ENCODE measurements around the gene ASH1L.
"Not testable (repeated sequence)": the region's sequence is repeated elsewhere in the genome, so short reads cannot be mapped to it uniquely, and the experiment has no call there.

ASH1L gene

DNA sequence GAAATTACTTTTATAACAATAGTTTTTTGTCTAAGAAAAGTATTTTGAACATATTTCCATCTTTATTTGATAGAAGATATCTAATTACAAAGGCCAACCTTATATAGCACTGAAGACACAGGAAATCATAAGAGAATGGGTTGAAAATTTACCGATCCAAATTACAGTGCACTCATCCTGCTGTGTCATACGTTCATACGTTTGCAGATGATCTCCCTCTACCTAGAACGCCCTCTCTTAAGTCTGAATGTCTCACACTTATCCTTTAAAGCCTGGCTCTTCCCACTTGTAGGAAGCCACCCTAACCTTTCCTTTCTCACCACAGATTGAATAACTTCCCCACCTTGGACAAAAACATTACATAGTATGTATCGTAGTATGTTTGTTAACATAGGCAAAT is 9.3 kb downstream of the ASH1L start:
- no peak for DNase-seq

DNA sequence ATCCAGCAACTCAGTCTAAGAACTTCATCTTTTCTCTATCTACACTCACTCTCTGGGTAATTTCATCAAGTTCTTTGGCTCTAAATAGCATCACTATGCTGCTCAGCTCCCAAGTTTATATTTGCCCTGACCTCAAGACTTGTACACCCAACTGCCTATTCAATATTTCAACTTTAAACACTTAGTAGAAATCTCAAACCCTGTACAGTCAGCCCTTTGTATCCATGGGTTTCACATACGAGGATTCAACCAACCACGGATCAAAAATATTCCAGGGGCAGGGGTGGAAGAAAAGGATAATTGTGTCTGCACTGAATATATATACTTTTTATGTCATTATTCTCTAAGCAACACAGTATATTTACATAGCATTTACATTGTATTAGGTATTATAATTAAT is 13.9 kb downstream of the ASH1L start:
- no peak for DNase-seq

DNA sequence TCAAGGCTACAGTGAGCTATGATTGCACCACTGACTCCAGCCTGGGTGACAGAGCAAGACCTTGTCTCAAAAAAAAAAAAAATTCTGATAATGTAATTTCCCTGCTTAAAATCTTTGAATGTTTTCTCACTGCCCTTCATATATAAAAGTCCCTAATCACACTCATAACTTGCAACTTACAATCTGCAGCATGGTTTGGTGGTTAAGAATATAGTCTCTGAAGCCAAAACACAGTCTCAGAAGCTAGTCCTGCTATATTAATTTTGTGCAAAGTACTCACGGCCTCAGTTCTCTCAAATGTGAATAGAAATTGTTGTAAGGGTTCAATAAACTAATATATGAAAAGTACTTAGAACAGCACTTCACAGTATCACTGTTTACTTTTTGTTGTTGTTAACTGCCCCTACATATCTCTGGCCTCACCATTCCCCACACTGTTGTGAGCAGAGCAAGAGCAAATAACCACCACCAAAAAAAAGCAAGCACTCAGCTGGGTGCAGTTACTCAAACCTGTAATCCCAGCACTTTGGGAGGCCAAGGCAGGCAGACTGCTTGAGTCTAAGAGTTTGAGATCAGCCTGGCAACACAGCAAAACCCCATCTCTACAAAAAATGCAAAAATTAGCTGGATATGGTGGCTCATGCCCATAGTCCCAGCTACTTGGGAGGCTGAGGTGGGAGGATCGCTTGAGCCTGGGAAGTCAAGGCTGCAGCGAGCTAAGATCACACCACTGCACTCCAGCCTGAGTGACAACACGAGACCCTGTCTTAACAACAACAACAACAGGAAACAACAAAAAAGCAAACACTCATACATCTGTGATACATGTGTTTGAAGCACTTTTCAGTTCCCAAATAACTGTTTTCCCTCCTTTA is 22.4 kb downstream of the ASH1L start:
- no peak for DNase-seq

DNA sequence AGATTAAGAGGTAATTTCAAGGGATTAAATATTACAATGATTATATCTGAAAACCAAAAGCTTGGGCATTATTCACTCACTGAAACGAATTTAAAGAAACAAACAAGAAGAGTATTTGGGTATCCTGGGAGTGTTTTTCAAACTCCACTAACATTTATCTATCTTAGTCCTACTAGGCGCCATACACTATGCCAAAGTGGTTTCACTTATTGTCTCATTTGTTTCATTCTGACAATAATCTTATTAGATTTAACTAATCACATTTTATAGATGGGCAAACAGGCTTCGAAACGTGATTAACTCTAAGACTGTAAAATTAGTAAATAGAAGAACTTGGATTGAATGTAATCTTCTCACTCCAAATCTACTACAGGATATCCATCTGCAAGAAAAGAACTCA is 25.4 kb downstream of the ASH1L start:
- DNase-seq = no peak

DNA sequence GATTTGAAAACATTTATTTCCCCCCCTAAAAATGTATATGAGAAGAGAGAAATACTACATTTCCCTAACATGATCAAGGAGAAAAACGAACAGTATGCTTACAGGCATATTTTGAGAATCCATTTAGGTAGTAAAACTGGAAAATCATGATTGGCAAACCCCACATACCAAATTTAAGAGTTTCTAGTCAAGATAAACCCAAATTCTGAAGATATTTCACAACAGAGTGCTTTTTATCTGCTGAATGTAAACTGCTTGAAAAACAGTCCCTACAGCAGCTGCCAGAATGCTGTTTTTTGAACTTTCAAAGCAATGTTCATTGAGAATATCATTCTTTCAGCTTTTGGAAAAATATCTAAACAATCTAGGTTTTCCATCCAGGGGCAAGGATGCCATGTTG is 31.0 kb downstream of the ASH1L start:
- no peak for DNase-seq

DNA sequence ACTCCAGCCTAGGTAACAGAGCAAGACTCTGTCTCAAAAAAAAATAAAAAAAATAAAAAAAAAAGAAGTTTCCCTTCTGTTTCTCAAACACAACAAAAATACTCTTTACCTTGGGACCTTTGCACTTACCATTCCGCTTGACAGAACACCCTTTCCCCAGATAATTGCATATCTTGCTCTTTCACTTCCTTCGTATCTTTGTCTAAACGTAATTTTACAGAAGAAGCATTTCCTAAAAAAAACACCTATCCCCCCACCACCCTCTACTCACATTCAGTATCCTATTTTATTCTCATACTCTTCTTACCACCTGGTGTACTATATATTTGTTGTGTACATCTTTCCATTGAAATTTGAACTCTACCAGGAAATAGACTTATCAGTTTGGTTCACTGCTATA is 32.7 kb downstream of the ASH1L start:
- DNase-seq = no peak

DNA sequence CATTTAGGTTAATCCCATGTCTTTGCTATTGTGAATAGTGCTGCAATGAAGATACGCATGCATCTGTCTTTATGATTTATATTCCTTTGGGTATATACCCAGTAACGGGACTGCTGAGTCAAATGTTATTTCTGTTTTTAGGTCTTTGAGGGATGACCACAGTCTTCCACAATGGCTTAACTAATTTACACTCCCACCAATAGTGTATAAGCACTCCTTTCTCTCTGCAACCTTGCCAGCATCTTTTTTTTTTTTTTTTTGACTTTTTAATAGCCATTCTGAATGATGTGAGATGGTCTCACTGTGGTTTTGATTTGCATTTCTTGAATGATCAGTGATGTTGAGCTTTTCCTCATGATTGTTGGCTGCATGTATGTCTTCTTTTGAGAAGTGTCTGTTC is 33.5 kb downstream of the ASH1L start:
- DNase-seq = no peak

DNA sequence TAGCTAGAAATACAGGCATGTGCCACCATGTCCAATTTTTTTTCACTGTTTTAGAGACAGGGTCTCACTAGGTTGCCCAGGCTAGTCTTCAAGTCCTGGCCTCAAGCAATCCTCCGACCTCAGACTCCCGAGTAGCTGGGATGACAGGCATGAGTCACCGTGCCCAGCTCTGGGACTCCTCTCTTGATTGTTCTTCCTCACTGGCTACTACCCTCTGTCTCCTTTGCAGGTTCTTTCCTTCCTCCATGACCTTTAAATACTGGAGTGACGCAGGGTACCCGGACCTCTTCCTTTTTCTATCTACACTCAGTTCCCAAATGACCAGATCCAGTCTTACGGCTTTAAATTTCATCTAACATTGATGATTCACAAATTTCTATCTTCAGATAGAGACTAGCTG is 34.9 kb downstream of the ASH1L start:
- DNase-seq = no peak

DNA sequence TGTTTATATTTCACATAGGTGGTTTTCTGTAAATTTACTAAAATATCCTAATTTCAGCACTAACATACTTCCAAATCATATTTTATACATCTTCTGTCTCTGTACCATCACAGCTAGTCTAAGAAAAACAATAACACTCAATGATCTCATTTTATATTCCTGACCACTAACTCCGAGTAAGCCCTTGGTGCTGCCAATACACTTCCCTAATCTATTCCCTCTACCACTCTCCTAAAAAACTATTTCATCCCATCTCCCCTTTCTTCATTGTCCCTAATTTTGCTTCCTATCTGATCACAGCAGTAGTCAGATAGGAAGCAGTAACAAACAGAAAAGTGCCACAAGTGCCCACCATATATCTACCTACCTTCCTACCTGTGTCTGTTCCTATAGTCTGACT is 36.2 kb downstream of the ASH1L start:
- DNase-seq = no peak

DNA sequence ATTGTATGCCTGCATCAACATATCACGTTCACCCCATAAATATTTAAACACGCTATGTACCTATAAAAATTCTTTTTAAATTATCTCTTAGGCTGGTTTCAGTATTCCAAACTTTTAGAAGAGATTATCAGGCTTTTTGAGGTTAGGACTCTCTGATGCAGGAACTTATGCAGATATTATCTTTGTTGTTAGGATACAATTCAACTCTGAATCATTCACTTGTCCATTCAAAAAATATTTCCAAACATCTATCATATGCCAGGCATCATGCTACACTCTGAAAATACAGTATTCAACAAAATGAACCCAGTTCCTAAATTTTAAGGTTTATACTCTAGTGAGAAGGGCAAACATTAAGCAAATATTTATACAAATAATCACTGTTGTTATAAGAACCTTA is 40.5 kb downstream of the ASH1L start:
- DNase-seq = no peak

DNA sequence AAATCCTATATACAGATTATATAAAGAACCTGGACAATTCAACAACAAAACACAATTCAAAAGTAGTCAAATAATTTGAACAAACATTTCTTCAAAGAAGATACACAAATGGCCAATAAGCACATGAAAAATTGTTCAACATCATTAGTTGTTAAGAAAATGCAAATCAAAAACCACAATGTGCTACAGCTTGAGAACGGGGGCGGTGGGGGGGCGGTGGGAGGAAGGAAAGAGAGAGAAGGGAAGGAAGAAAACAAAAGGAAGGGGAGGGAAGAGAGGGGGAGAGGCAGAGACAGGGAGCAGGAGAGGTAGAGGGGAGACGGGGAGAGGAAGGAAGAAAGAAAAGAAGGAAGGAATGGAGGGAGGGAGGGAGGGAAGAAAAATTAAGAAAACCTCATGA is 44.1 kb downstream of the ASH1L start:
- no peak for DNase-seq

DNA sequence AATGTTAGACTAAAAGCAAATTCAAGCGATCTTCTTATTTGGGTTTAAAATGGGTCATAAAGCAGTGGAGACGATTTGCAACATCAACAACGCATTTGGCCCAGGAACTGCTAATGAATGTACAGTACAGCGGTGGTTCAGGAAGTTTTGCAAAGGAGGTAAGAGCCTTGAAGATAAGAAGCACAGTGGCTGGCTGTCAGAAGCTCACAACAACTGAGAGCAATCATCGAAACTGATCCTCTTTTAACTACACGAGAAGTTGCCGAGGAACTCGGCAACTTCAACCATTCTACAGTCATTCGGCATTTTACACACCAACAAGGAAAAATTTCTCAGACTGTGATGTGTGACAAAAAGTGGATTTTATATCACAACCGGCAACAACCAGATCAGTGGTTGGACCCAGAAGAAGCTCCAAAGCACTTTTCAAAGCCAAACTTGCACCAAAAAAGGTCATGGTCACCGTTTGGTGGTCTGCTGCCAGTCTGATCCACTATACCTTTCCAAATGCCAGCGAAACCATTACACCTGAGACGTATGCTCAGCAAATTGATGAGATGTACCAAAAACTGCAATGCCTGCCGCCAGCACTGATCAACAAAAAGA is 47.9 kb downstream of the ASH1L start:
- DNase-seq = no peak

DNA sequence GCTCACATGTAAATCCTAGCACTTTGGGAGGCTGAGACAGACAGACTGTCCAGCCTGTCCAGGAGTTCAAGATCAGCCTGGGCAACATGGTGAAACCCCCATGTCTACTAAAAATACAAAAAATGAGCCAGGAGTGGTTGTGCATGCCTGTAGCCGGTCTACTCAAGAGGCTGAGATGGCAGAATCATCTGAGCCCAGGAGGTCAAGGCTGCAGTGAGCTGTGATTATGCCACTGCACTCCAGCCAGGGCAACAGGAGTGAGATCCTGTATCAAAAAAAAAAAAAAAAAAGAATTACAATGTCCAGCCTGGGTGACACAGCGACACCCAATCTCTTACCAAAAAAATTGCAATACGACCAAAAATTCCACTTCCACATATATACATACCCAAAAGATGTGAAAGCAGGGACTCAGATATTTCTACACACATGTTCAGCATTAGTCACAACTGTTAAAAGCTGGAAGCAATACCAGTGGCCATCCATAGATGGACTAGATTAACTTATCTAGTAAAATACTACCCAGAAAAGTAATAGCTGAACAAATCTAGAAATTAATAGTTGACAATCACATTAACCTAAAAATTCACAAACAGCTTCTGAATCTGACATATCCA is 49.2 kb downstream of the ASH1L start:
- no peak for DNase-seq

DNA sequence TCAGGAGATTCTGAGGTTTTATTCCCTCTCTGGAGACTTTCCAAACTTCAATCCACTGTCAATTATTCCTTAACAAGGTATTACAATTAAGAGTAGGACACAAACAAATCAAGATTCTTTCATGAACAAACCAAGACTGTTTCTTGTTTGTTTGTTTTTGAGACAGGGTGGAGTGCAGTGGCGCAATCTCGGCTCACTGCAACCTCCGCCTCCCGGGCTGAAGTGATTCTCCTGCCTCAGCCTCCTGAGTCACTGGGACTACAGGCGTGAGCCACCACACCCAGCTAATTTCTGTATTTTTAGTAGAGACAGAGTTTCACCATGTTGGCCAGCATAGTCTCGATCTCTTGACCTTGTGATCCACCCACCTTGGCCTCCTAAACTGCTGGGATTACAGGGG is 51.2 kb downstream of the ASH1L start:
- DNase-seq = not testable (repeated sequence)

DNA sequence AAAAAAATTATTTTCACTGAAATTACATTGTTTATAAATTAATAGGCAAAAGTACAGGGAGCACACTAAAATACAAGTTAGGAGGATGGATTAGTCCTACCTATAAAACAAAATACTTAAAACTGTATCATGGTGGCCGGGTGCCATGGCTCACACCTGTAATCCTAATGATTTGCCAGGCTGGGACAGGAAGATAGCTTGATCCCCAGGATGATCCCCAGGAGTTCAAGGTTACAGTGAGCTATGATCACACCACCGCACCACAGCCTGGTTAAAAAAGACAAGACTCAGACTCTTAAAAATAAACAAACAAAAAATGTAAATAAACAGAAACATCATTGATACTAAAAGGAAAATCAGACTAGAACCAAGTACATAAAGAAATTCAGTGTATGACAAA is 53.5 kb downstream of the ASH1L start:
- no peak for DNase-seq

DNA sequence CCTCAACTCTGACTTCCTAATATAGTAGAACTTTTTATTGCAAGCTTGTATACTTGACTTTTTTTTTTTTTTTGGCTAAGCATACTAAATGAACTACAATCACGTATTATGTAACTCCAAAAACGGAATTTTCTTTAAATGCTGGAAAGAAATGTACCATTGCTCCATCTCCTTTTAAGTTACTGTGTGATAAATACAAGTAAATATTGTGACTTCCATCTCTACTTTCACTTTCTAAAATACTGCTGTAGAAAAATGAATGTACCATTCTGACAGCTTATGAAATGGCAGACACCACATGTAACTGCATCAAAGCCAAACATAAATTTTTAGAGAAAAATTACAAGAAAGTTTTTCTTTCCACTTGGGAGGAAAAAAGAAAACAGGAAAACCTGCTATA is 54.7 kb downstream of the ASH1L start:
- DNase-seq = no peak

DNA sequence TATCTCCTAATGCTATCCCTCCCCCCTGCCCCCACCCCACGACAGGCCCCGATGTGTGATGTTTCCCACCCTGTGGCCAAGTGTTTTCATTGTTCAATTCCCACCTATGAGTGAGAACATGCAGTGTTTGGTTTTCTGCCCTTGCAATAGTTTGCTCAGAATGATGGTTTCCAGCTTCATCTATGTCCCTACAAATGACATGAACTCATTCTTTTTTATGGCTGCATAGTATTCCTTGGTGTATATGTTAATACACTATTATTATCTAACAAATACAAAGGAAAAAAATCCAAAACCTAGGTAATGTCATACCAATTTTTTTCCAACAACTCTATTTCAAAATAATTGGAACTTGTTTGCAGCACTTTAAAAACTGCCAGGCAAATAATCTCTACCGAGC is 56.6 kb downstream of the ASH1L start:
- DNase-seq = not testable (repeated sequence)

DNA sequence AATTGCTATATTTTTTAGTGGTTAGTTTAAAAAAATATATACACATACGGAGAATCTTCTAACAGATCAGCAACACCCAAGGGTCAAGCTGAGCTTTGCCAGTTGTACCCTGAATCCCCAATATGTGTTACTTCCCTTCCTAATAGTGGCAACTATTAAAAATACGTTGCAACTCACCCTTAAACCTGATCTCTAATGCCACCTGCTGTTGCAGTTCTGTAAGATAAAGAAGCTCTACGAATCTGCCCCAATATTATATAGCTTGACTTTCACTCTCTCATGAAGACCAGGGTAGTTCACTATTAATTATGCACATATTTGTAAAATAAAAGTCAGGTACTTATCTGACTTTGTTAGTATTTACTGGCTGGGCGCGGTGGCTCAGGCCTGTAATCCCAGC is 58.4 kb downstream of the ASH1L start:
- DNase-seq = no peak

DNA sequence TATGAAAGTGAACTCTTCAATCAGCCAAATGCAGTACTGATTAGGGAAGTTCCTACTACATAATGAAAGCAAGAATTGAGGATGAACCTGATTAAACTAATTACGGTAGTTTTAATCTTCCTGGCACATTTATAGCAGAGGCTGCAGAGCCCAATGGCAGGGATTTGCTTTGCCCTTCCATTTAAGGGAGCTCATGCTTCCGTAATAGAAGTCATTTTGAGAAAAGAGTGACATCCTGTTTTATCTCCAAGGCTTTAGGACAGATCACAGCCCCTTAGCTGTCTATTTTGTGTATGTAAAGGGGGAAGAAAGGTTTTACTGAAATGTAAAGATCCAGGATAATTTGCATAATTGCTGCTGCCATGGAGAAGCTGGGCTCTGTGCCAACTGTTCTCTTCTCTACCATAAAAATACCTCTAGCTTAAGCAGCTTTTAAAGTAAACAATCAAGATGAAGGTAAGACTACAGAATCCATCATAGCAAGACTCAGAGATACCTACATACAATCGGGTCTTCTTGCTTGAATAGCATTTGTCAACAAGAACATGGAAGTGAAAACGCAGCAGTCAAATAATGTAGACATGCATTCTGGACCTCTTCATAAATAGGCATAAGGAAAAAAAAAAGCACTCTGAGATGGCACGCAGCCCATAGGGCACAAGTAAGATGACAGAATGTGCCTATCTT is 62.5 kb downstream of the ASH1L start:
- DNase-seq = no peak

DNA sequence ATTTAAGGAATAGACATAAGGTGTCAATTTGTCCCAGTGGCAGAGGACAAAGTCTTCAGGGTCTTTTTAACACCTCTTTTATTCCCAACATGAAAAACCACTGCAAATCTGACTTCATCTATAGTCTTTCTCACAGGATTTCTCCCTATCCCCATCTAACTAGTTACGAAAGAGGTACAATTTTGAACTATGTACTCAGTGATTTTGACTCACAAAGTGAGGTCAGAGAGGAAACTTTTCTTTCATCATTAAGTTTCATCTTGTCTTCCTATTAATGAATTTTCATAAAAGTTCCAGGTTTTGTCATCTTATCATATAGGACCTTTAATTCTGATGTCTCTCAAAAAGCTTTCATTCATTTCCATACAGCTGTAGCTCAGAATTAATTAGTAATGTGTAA is 63.3 kb downstream of the ASH1L start:
- DNase-seq = no peak

DNA sequence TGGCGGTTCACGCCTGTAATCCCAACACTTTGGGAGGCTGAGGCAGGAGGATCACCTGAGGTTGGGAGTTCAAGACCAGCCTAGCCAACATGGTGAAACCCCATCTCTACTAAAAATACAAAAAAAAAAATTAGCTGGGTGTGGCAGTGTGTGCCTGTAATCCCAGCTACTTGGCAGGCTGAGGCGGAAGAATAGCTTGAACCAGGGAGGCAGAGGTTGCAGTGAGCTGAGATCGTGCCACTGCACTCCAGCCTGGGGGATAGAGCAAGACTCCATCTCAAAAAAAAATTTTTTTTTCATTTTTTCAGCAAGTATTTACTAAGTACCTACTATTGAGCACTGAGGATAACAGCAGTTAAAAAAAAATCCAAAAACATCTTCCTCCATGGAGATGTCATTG is 69.0 kb downstream of the ASH1L start:
- not testable (repeated sequence) for DNase-seq

DNA sequence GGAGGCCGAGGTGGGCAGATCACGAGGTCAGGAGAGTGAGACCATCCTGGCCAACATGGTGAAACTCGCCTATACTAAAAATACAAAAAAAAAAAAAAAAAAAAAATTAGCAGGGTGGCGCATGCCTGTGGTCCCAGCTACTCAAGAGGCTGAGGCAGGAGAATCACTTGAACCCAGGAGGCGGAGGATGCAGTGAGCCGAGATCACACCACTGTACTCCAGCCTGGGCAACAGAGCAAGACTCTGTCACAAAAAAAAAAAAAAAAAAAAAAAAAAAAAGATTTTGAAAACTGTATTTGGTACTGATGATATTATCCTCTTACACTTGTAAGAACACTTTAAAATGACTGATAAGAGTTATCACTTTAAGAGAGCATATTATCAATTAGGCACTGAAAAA is 74.2 kb downstream of the ASH1L start:
- DNase-seq = not testable (repeated sequence)

DNA sequence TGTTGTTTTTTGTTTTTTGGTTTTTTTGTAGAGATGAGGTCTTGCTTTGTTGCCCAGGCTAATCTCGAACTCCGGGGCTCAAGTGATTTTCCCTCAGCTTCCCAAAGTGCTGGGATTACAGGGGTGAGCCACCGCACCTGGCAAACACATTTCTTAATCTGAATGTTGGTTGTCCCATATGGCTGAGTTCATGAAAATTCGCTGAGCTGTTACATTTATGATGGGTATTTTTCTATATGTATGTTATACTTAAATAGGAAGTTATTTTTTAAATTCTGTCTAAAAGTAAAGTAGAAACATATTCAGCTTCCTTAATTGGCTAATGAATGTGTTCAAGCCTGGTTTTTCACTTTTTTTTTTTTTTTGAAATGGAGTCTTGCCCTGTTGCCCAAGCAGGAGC is 75.1 kb downstream of the ASH1L start:
- no peak for DNase-seq

DNA sequence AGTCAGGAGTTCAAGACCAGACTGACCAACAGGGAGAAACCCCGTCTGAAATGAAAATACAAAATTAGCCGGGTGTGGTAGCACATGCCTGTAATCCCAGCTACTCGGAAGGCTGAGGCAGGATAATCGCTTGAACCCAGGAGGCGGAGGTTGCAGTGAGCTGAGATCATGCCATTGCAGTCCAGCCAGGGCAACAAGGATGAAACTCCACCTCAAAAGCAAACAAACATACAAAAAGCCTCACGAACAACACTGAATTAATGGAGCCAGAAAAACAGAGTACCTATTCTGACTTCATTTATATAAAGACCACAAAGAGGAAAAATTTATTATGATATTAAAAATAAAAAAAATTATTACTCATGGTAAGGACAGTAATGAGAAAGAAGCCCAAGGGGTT is 75.7 kb downstream of the ASH1L start:
- DNase-seq = not testable (repeated sequence)
